Smooth muscle cell of trachea (primary cell): ENCODE measurements around the gene CISH. TPM values are rescaled to one million over a fixed set of nuclear protein-coding genes. Genes with fewer than 3 reads are reported as not detected.

ENCODE experiments used
- total RNA-seq: library from RNA; depleted of rRNA; stranded (reverse); fragments of >200 nt; gene quantifications from 2 replicates; pipeline ENCODE4 v1.2.1, GENCODE V29; 2014

CISH gene, protein sequence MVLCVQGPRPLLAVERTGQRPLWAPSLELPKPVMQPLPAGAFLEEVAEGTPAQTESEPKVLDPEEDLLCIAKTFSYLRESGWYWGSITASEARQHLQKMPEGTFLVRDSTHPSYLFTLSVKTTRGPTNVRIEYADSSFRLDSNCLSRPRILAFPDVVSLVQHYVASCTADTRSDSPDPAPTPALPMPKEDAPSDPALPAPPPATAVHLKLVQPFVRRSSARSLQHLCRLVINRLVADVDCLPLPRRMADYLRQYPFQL
- 0.73 and 1.3 TPM in 2 replicates for total RNA-seq

DNA sequence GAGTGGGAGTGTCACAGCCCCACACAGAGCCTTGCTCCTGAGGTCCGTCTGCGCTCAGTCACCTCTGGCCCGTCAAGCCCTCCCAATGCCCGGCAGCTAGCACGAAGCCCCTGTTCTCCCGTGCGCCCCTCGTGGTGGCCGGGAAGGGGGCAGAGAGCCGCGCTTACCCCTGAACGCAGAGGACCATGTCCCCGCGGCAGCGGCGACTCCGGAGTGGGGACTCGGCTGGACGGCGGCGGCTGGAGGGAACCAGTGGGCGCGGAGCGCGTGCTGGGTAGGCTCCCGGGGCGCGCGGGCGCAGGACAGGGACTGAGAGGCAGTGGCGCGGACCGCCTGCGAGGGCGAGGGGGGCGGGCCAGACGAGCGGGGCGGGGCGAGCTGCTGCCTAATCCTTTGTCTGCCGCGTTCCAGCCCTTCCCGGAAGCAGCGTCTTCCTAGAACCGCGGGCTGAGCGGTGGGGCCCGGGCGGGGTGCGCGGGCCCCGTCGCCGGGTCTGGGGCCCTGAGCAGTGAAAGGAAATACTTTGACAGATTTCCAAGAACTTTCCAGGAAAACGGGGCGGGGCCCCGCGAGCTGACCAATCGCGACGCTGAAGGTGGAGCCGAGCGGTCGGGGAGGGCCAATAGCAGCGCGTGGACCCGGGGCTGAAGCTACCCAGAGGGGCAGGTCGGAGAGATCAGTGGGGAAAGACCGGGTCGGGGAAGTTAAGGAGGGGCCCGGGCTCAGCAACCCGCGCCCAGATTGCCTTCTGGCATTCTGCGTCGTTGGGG, at the start of gene CISH:
Gene CISH, minus strand, starts transcription at position 311 of the 770 bp plus-strand sequence. Its CDS starts 124 bp downstream, at position 187.

DNA sequence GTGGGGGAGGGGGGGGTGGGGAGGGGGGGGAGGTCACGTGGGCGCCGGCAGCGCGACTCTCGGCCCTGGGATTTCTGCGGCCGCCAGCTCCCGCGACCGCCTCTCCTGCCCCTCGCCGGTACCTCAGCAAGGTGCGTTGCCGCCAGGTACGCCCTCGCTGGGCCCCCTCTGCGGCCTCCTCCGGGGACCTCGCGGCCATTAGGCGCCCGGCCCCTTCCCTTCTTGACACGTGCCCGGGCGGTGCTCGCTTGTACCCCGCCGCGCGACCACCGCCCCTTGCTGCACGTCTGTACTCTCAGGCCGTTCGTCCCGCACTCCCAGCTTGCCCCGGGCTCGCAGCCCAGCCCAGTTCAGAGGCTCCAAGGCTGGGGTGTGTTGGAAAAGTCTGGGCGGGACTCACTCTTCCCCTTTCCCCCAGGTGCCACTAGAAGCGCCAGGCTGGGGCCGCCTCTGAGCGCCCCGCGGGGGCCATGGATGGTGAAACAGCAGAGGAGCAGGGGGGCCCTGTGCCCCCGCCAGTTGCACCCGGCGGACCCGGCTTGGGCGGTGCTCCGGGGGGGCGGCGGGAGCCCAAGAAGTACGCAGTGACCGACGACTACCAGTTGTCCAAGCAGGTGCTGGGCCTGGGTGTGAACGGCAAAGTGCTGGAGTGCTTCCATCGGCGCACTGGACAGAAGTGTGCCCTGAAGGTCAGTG, 5.7 kb upstream of the CISH start, which contains the start of gene MAPKAPK3:
Gene MAPKAPK3, plus strand, starts transcription at position 56 of the 696 bp plus-strand sequence. Its CDS starts 415 bp downstream, at position 471.

DNA sequence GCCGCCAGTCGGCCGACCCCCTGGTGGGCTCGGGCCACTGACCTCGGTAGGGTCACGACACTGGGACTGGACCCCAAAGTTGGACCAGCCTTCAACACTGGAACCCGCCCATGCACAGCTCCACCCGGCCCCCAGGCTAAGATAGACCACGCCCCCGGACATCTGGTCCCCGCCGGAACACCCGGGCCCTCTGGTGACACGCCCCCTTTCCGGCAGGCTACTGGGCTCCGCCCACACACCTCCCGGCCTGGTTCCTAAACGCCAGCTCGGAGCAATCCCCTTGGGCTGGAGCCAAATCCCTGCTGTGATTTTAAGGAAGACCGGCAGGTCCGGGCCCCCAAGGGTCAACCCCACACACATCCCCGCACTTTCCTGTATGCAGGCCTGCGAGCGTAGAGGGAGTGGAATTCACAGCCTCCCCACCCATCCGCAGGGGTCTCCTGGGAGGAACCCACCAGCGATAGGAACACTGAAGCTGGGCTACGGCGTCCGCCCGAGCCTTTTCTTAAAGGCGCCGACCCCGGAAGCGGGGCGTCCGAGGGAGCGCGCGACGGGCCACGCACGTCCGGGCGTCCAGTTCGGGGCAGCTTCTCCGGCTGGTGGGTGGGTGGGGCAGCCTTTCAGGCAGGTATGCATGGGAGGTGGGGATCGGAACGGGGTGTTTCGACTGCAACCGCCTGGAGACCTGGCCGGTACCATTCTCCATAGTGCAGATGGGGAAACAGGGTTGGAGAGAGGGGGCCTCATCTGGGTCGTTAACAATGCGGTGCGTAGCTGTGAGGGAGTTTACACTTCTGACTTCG, 42.4 kb downstream of the CISH start, which contains the start of gene HEMK1:
Gene HEMK1, plus strand, starts transcription at position 576 of the 803 bp plus-strand sequence. CDS start 1,583 bp downstream, outside the sequence.

DNA sequence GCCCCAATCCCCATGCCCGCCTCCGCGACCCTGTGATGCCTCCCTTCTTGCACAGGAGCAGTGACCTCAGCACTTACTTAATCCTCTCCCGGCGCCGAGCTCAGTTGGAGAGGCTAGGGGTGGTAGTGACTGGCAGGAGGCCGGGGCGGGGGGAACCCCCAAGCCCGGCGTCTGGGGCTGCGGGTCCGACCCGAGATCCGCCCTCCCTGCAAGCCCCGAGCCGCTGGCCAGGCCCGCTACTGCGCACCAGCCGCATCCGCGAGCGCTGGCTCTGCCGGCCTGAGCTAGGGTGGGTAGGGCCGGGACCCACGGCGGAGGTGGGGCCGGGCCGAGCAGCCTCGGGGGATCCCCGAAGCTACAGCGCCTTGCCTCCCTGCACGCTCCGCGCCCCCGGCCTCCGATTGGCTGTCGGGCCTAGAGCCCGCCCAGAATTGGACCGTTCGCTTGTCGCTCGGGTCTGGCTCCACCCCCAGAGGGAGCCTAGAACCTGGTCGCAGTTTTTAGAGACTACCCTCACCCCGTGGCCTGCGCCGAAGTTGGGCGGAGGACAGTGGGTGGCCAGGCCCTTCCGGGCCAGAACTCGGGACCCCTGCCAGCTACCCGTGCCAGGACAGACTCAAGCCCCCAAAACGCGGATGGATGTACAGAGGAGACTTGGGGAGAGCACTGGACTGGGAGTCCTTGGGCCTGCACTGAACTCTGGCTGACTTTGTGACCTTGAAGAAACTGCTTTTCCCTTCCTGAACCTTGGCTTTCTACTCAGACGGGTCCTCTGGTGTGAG, 44.0 kb downstream of the CISH start, which contains the start of gene C3orf18:
Gene C3orf18, minus strand, starts transcription at position 362 of the 782 bp plus-strand sequence. CDS start 2,048 bp downstream, outside the sequence.

Other genes starting within 250 kb of the CISH start
- not detected in 2 replicates for gene CACNA2D2, start 108.1 kb downstream of the CISH start, total RNA-seq
- 22.7 and 32.9 TPM in 2 replicates for gene C3orf18, start 44.0 kb downstream of the CISH start, total RNA-seq
- 13.7 and 20.7 TPM in 2 replicates for gene HEMK1, start 42.3 kb downstream of the CISH start, total RNA-seq
- 38.0 and 46.1 TPM in 2 replicates for gene MAPKAPK3, start 5.4 kb upstream of the CISH start, total RNA-seq
- gene DOCK3, start 63.2 kb upstream of the CISH start, total RNA-seq = 0.17 and 0.29 TPM in 2 replicates